Spleen (tissue), 11 donors: ENCODE results near the gene SPATA25. TPM values are rescaled to one million over a fixed set of nuclear protein-coding genes. Genes with fewer than 3 reads are reported as not detected.
"Not testable (repeated sequence)": the region's sequence is repeated elsewhere in the genome, so short reads cannot be mapped to it uniquely, and the experiment has no call there.

Experiments
- DNase-seq: peaks from one replicate; pipeline ENCODE4 v3.0.0-alpha.2; 2020
- H3K27ac ChIP-seq, 8 donors: fragments of 200-600 bp; sonication (generic) in 7 of 8; 1 replicate in 4 of 8; 2 replicates in 4 of 8; pipeline versions ENCODE4 v1.5.0 to v1.8.0; 2016 to 2021; ENCODE audit warnings: inconsistent platforms in 4 of 8, mild to moderate bottlenecking in 4 of 8, moderate library complexity in 1 of 8
- H3K27me3 ChIP-seq, 7 donors: fragments of 200-600 bp; sonication (generic) in 6 of 7; replicated peaks in 1 of 7; 1 replicate in 4 of 7; 2 replicates in 3 of 7; pipeline versions ENCODE4 v1.5.0 to v1.8.0; 2016 to 2021; ENCODE audit warnings: inconsistent platforms in 3 of 7, mild to moderate bottlenecking in 1 of 7
- H3K36me3 ChIP-seq, 6 donors: fragments of 200-600 bp; sonication (generic) in 5 of 6; 1 replicate in 4 of 6; 2 replicates in 2 of 6; pipeline versions ENCODE4 v1.5.0 to v1.8.0; 2016 to 2021; ENCODE audit warnings: inconsistent platforms in 2 of 6
- H3K4me1 ChIP-seq, 6 donors: fragments of 200-600 bp; sonication (generic) in 5 of 6; 1 replicate in 3 of 6; 2 replicates in 3 of 6; pipeline versions ENCODE4 v1.5.0 to v1.8.0; 2016 to 2021; ENCODE audit warnings: inconsistent platforms in 3 of 6
- H3K4me3 ChIP-seq, 8 donors: fragments of 200-600 bp; sonication (generic) in 7 of 8; 1 replicate in 4 of 8; 2 replicates in 4 of 8; pipeline versions ENCODE4 v1.5.0 to v1.8.0; 2016 to 2021; ENCODE audit warnings: inconsistent platforms in 4 of 8, mild to moderate bottlenecking in 4 of 8, moderate library complexity in 2 of 8
- H3K9me3 ChIP-seq, 8 donors: fragments of 200-600 bp; sonication (generic) in 7 of 8; 1 replicate in 4 of 8; 2 replicates in 4 of 8; pipeline versions ENCODE4 v1.5.0 to v1.8.0; 2016 to 2021; ENCODE audit warnings: inconsistent platforms in 4 of 8
- CTCF ChIP-seq, 11 experiments: fragments of 200-600 bp in 7 of 11; fragments of 450-650 bp in 4 of 11; sonication (generic) in 4 of 11; IDR thresholded peaks in 8 of 11; conservative IDR thresholded peaks in 3 of 11; 1 replicate in 7 of 11; 2 replicates in 4 of 11; pipeline versions ENCODE4 v1.4.0 to v1.8.0; 2016 to 2021; ENCODE audit warnings: antibody characterized with exemption in 11 of 11, inconsistent platforms in 4 of 11, mild to moderate bottlenecking in 1 of 11
- POLR2A ChIP-seq, 3 donors: fragments of 450-650 bp; IDR thresholded peaks; one replicate each; pipeline ENCODE4 v1.5.1; 2017; ENCODE audit warnings: antibody characterized with exemption in 3 of 3, mild to moderate bottlenecking in 1 of 3
- POLR2AphosphoS5 ChIP-seq, 3 donors: sonication (generic); formaldehyde crosslinking; IDR thresholded peaks; one replicate each; pipeline ENCODE4 v1.5.1; 2017; ENCODE audit warnings: antibody characterized with exemption in 3 of 3
- WGBS, 5 donors: extraction: QIAGEN DNeasy Blood & Tissue Kit in 3 of 5; methylation state at CpG; one replicate each; pipeline versions ENCODE4 v1.1.5 to v1.1.7; 2013 to 2018; 5-methylcytosine and 5-hydroxymethylcytosine counted together
- intact Hi-C: fragments of 100-400 bp; cut with DNase I; formaldehyde crosslinking; loops from one replicate; pipeline ENCODE4 v1.15.0; 2023; ENCODE audit warnings: low total_unique reads
- polyA plus RNA-seq, 3 donors: library from polyadenylated mRNA; stranded (reverse); fragments of 200-250 nt; gene quantifications; one replicate each; pipeline ENCODE4 v1.2.1, GENCODE V29; 2013
- total RNA-seq, 7 donors: library from RNA; depleted of rRNA in 3 of 7; stranded (reverse); fragments of >200 nt in 3 of 7; fragmentation: NEBNext Ultra II Directional in 4 of 7; extraction: Animal tissue kit (Norgen Biotek cat#: 25700) in 4 of 7; gene quantifications; one replicate each; pipeline versions ENCODE4 v1.1.0 to v1.2.1, GENCODE V29; 2016 to 2021
- donor health status: healthy with polysubstance abuse.
- donor health status: DM: no; HTN: no; CAD: no; lungs with moderate emphysema.
- donor health status: DM: no; HTN: no; CAD: no.
- donor health status: Bipolar disorder and iron deficiency.
- donor health status: healthy.
- donor health status: DM: no; HTN: no; CAD: no.
- donor health status: DM: yes; HTN: yes; CAD: no.

Gene SPATA25
- total and polyA plus RNA-seq, 10 donors, result 0.41 to 11.5 (median 3.0) TPM

DNA sequence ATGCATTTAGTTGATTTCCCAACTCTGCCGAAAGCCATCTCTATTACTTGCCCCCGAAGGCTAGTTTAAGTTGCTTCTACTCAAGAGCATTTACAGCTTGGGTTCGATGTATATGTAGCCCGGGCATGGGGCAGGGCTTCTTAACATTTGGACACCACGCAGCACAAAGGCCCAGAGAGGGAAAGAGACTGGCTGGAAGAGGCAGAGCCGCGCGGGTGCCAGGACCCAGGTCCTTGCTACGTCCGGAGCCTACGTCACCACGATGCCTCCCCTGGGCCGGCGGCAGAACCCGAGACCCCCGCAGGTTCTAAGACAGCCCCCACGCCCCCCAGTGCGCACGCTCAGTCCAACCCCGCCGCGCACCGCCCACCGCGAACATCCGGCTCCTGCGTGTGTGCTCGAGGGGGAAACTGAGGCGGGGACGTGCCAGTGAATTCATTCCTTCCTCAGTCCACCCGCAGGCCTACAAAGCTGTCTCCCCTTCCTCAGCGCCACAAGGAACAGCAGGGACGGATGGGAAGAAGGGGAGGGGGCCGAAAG lies 46.7 kb upstream of the SPATA25 start:
- peak; percentile 94 for DNase-seq
- no peaks in the 10 kb centered on the region for H3K27me3 ChIP-seq
- peak overlapping the region; percentile 66 to 94 (median 88) for H3K4me3 ChIP-seq
- H3K27ac ChIP-seq, result peak overlapping the region; percentile 99 to 100 (median 100)
- 0 to 1% (median 0%) methylated on average over 12 to 34 of the region's 34 CpGs for WGBS, 5 donors
- H3K4me1 ChIP-seq, result peaks cover 12 to 49% (median 31%) of the 10 kb centered on the region in 6 donors
- H3K36me3 ChIP-seq, result peaks cover 3 to 34% (median 22%) of the 10 kb centered on the region in 6 donors
- H3K9me3 ChIP-seq, result no peaks in the 10 kb centered on the region
- TF ChIP-seq POLR2AphosphoS5 (IDR thresholded peaks at IDR 0.05) (no peak), CTCF (IDR thresholded peaks at IDR 0.05 in 8 of 11, conservative IDR thresholded peaks at IDR 0.05 in 3 of 11) (no peak), POLR2A (IDR thresholded peaks at IDR 0.05) (no peak)
- intact Hi-C loops, result no loop called here

DNA sequence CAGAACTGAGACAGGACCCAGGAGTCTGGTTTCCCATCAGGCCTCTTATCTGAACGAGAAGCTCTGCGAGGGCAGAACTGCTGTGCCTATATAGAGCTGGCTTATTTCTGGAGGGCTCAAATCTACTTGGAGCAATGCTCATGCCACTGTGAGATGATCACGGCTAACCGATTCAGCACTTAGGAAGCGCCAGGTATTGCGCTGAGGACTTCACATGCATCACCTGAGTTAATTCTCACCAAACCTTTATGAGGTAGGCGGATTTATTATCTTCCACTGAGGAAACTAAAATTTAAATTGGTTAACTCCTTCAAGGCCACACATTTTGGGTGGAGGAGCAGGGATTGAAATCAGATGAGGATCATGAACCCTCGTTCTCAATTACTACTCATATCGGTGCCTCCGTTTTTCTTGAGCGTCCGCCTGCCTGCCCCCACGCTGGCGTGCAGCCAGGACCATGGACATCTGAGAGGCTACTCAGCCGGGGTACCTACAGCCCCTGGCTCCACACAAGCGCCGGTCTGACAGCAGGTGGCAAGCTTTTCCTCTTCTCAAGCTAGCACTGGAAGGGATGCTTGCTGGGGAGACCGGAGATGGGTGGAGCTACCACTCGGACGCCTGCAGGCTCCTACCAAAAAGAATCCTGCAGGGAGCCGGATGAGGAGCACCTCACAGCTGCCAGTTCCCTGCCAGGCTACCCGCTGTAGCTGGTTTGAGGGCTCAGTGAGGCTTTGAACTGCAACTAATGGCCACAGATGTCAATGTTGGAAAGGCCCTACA lies 46.0 kb upstream of the SPATA25 start:
- DNase-seq, result peak; percentile 91
- 26 to 50% (median 27%) methylated on average over 11 to 22 of the region's 22 CpGs for WGBS, 5 donors
- H3K4me3 ChIP-seq, result peak overlapping the region; percentile 66 to 94 (median 88)
- TF ChIP-seq POLR2AphosphoS5 (IDR thresholded peaks at IDR 0.05) (peak; percentile 28 to 59 (median 44)), CTCF (IDR thresholded peaks at IDR 0.05 in 8 of 11, conservative IDR thresholded peaks at IDR 0.05 in 3 of 11) (peak in 8 of 11 experiments; percentile 29 to 55 (median 41)), POLR2A (IDR thresholded peaks at IDR 0.05) (peak in 1 of 3 donors; percentile 12)
- H3K27me3 ChIP-seq, result no peaks in the 10 kb centered on the region
- H3K4me1 ChIP-seq, result peaks cover 12 to 46% (median 31%) of the 10 kb centered on the region in 6 donors
- intact Hi-C loops, result no loop called here
- peak overlapping the region; percentile 99 to 100 (median 100) for H3K27ac ChIP-seq
- H3K36me3 ChIP-seq, result peaks cover 3 to 28% (median 16%) of the 10 kb centered on the region in 6 donors
- H3K9me3 ChIP-seq, result no peaks in the 10 kb centered on the region

DNA sequence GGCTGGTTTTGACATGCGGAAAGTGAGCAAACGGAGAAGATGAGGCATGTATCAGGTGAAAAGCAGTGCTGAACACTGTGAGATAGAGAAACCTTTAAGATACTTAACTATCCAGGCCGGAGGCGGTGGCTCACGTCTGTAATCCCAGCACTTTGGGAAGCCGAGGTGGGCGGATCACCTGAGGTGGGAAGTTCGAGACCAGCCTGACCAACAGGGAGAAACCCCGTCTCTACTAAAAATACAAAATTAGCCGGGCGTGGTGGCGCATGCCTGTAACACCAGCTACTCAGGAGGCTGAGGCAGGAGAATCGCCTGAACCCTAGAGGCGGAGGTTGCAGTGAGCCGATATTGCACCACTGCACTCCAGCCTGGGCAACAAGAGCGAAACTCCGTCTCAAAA lies 44.3 kb upstream of the SPATA25 start:
- H3K9me3 ChIP-seq, H3K27ac ChIP-seq, intact Hi-C loops, H3K27me3 ChIP-seq, H3K4me3 ChIP-seq, DNase-seq: not testable (repeated sequence)
- 94 to 95% (median 95%) methylated on average over 16 to 17 of the region's 17 CpGs for WGBS, 5 donors
- Histone ChIP-seq H3K4me1 (peaks cover 12 to 29% (median 24%) of the 10 kb centered on the region in 6 donors), H3K36me3 (peaks cover 0 to 10% (median 0%) of the 10 kb centered on the region in 6 donors)

DNA sequence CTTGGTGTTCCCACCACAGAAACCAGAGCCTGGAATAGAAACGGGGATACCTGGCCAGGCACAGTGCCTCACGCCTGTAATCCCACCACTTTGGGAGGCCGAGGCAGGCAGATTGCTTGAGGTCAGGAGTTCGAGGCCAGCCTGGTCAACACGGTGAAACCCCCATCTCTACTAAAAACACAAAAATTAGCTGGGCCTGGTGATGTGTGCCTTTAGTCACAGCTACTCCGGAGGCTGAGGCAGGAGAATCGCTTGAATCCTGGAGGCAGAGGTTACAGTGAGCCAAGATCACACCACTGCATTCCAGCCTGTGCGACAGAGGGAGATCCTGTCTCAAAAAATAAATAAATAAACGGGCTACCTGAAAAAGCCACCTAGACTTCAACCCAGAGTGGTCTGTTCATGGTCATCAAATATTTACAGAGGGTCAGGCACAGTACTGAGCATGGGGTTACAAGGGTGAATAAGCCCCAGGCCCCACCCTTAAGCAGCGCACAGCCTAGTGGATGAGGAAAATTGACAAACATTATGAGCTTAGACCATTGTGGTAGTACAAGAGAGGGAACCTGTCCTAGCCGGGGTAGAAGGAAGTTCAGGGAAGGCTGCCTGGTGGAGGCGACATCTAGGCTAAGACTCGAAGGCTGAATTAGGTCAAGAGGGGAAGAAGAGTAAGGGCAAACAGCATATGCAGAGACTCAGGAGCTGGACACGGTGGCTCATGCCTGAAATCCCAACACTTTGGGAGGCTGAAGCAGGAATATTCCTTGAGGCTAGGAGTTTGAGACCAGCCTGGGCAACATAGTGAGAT lies 39.9 kb upstream of the SPATA25 start:
- Histone ChIP-seq H3K4me3 (no peak overlapping the region), H3K27me3 (no peaks in the 10 kb centered on the region), H3K36me3 (peaks cover 0 to under 1% (median 0%) of the 10 kb centered on the region in 6 donors), H3K9me3 (no peaks in the 10 kb centered on the region), H3K4me1 (peaks cover 0 to 30% (median 15%) of the 10 kb centered on the region in 6 donors), H3K27ac (no peak overlapping the region)
- intact Hi-C loops, result no loop called here
- TF ChIP-seq POLR2AphosphoS5 (IDR thresholded peaks at IDR 0.05) (peak in 1 of 3 donors; percentile 6), POLR2A (IDR thresholded peaks at IDR 0.05) (no peak), CTCF (IDR thresholded peaks at IDR 0.05 in 8 of 11, conservative IDR thresholded peaks at IDR 0.05 in 3 of 11) (no peak)
- WGBS, 5 donors, result 82 to 93% (median 88%) methylated on average over 14 of the region's 14 CpGs
- no peak for DNase-seq
